Activated T-helper 2 cell treated with anti-CD3 and anti-CD28 coated beads, Interferon-gamma antibody, Interleukin-2, Interleukin-4, amounts not matched to agents 10 μg/mL and 5 μg/mL and 100 μg/mL, durations not matched to agents 14 hours and 24 hours and 36 hours (primary cell): ENCODE measurements around the gene NCDN. TPM values are rescaled to one million over a fixed set of nuclear protein-coding genes. Genes with fewer than 3 reads are reported as not detected.

ENCODE experiments used
- DNase-seq: peaks from one replicate; pipeline ENCODE4 v3.0.0; 2021; ENCODE audit warnings: low spot score
- H3K27ac Mint-ChIP-seq: one replicate; pipeline ENCODE4 v1.8.0; 2021; ENCODE audit warnings: mixed read lengths
- H3K27me3 Mint-ChIP-seq: one replicate; pipeline ENCODE4 v1.8.0; 2021; ENCODE audit warnings: low read depth, mixed read lengths
- H3K36me3 Mint-ChIP-seq: one replicate; pipeline ENCODE4 v1.8.0; 2021; ENCODE audit warnings: low read depth, mixed read lengths
- H3K4me1 Mint-ChIP-seq: one replicate; pipeline ENCODE4 v1.8.0; 2021; ENCODE audit warnings: low read depth, mixed read lengths
- H3K4me3 Mint-ChIP-seq: one replicate; pipeline ENCODE4 v1.8.0; 2021; ENCODE audit warnings: low read depth, mild to moderate bottlenecking, moderate library complexity, mixed read lengths
- H3K9me3 Mint-ChIP-seq: one replicate; pipeline ENCODE4 v1.8.0; 2021; ENCODE audit warnings: mixed read lengths
- intact Hi-C: fragments of 100-400 bp; cut with micrococcal nuclease; formaldehyde crosslinking; loops from one replicate; pipeline ENCODE4 v1.15.1; 2023
- total RNA-seq: library from RNA; stranded (reverse); gene quantifications from 2 replicates; pipeline ENCODE4 v1.2.3, GENCODE V29; 2022

Gene NCDN
- total RNA-seq, 1 donor from 2014 or later, result 32.6 TPM

DNA sequence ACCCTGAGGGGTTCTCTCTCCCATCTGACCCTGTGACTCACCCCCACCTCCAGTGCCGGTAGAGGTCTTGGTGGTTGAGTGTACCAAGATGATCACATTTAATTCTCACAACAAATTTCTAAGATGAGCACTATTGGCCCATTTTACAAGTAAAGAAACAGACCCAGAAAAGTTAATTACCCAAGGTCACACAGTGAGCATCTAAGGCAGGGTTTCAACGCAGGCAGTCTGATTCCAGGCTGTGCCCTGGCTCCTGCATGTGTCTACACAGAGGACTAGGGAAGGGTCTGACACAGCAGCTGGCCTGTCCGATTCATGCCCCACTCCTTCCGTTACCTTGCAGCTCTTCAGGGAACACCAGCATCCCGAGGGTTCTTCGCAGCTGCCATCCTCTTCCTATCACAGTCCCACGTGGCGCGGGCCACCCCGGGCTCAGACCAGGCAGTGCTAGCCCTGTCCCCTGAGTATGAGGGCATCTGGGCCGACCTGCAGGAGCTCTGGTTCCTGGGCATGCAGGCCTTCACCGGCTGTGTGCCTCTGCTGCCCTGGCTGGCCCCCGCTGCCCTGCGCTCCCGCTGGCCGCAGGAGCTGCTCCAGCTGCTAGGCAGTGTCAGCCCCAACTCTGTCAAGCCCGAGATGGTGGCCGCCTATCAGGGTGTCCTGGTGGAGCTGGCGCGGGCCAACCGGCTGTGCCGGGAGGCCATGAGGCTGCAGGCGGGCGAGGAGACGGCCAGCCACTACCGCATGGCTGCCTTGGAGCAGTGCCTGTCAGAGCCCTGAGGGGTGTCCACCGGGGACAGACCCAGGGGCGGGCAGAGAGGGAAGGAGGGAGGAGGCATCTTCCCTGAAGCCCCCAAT lies 7.5 kb downstream of the NCDN start:
- H3K4me3 Mint-ChIP-seq, result no peak overlapping the region
- no peaks in the 10 kb centered on the region for H3K27me3 Mint-ChIP-seq
- H3K27ac Mint-ChIP-seq, result no peak overlapping the region
- DNase-seq, result no peak
- H3K9me3 Mint-ChIP-seq, result no peaks in the 10 kb centered on the region
- H3K4me1 Mint-ChIP-seq, result peaks cover 19% of the 10 kb centered on the region
- peaks cover 28% of the 10 kb centered on the region for H3K36me3 Mint-ChIP-seq
- intact Hi-C loops, result loop anchor here (1.0 kb wide), 1 partner anchor 114 kb away; no protein-coding TSS in a partner anchor

DNA sequence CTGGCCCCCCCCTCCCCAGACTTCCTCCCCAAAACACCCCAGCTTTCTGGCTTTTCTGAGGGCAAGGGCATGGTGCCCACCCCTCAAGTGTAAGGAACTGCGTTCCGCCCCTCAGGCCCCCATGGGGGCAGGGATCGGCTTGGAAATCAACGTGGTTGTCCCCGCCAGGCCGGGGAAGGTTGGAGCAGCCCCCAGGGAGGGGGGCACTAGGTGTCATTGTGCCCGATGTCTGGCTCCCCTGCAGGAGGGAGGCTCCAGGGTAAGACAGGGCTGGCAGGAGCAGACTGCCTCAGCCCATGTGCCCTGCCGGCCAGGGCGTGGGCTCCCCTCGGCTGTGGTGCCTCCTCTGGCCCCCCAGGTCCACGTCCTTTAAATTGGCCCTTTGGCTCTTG lies 8.1 kb downstream of the NCDN start:
- H3K4me1 Mint-ChIP-seq, result peaks cover 19% of the 10 kb centered on the region
- intact Hi-C loops, result no loop called here
- DNase-seq, result no peak
- no peak overlapping the region for H3K27ac Mint-ChIP-seq
- no peak overlapping the region for H3K4me3 Mint-ChIP-seq
- no peaks in the 10 kb centered on the region for H3K9me3 Mint-ChIP-seq
- H3K36me3 Mint-ChIP-seq, result peaks cover 28% of the 10 kb centered on the region
- H3K27me3 Mint-ChIP-seq, result peaks cover 5% of the 10 kb centered on the region

DNA sequence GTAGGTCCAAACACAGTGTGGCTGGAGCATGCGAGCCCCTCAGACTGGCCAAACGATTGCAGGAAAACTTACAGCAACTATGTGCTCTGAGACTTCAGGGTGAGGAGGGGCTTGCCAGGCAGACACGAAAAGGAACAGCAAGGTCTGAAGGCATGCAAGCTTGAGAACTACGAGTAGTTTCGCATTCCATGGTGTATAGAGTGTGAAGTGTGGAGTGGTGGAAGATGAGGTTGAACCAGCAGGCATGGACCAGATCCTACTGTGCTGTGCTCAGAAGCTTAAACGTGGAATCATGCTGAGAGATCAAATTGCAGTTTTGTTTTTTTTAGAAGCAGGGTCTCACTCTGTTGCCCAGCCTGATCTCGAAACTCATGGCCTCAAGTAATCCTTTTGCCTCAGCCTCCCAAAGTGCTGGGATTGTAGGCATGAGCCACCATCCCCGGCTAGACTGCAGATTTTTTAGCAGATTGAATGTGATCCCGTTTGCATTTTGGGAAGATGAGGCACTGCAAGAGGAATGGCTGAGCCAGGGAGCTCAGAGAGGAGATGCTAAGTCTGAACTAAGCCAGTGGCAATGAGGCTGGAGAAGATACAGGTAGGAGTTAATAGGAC lies 10.5 kb downstream of the NCDN start:
- DNase-seq, result no peak
- Mint-ChIP-seq H3K4me1 (peaks cover 12% of the 10 kb centered on the region), H3K36me3 (peaks cover 22% of the 10 kb centered on the region), H3K4me3 (no peak overlapping the region), H3K9me3 (no peaks in the 10 kb centered on the region), H3K27ac (no peak overlapping the region), H3K27me3 (peaks cover 20% of the 10 kb centered on the region)
- intact Hi-C loops, result no loop called here

DNA sequence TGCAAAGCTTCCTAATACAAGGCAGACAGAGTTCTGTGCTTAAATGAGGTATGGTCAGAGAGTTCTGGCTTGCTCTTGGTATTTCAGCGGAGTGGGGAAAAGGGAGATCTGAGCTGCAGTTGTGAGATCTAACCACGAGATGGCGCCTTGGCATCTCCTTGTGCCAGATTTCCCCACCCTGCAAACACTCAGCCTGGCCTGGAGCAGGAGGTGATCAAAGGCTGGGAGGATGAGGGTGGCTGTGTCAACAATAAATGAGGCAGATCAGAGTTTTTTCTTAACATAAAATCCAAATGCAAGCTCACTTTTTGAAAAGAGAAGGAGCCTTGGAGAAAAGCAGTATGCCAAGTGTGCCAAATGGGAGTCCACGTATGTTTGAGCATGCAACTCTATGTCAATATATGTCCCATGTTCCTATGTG lies 11.4 kb downstream of the NCDN start:
- intact Hi-C loops, result loop anchor here (1.0 kb wide), 2 partner anchors 146 to 205 kb away; no protein-coding TSS in a partner anchor
- DNase-seq, result peak; percentile 50
- Mint-ChIP-seq H3K27me3 (peaks cover 20% of the 10 kb centered on the region), H3K27ac (no peak overlapping the region), H3K4me1 (peaks cover 8% of the 10 kb centered on the region), H3K9me3 (no peaks in the 10 kb centered on the region), H3K4me3 (no peak overlapping the region), H3K36me3 (peaks cover 16% of the 10 kb centered on the region)

DNA sequence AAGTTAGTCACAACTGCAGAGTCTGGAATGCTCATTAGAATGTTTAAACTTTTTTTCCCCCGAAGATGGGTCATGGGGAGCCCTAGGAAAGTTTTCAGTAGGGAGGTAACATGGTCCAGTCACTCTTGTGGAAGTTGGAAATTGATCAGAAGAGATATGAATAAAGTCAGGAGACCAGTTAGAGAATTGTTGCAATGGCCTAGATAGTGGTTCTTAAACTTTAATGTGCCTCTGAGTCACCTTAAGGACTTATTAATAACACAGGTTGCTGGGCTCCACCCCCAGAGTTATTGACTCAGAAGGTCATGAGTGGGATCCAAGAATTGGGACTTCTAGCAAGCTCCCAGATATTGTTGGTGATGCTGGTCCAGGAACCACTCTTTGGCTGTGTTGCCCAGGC lies 12.3 kb downstream of the NCDN start:
- DNase-seq, result no peak
- no peak overlapping the region for H3K4me3 Mint-ChIP-seq
- intact Hi-C loops, result loop anchor here (1.0 kb wide), 2 partner anchors 145 to 204 kb away; no protein-coding TSS in a partner anchor
- no peak overlapping the region for H3K27ac Mint-ChIP-seq
- H3K36me3 Mint-ChIP-seq, result peaks cover 7% of the 10 kb centered on the region
- H3K9me3 Mint-ChIP-seq, result no peaks in the 10 kb centered on the region
- H3K4me1 Mint-ChIP-seq, result peaks cover 1% of the 10 kb centered on the region
- H3K27me3 Mint-ChIP-seq, result peaks cover 22% of the 10 kb centered on the region

DNA sequence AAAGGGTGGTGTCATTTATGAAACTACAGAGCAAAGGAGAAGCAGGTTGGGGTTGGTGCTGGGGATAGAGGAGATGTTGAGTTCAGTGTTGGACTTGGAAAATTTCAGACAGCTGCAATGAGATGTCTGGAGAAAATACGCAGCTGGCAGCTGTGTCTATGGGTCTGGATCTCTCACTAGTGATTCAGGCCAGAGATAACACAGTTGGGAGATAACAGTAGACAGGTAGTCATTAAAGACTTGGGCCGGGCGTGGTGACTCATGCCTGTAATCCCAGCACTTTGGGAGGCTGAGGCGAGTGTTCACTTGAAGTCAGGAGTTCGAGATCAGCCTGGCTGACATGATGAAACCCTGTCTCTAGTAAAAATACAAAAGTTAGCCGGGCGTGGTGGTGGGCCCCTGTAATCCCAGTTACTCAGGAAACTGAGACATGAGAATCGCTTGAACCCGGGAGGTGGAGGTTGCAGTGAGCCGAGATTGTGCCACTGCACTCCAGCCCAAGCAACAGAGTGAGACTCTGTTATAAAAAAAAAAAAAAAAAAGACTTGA lies 13.1 kb downstream of the NCDN start:
- peaks cover 27% of the 10 kb centered on the region for H3K27me3 Mint-ChIP-seq
- no peak for DNase-seq
- H3K36me3 Mint-ChIP-seq, result peaks cover 7% of the 10 kb centered on the region
- H3K4me1 Mint-ChIP-seq, result peaks cover 5% of the 10 kb centered on the region
- no peak overlapping the region for H3K27ac Mint-ChIP-seq
- H3K9me3 Mint-ChIP-seq, result no peaks in the 10 kb centered on the region
- intact Hi-C loops, result no loop called here
- H3K4me3 Mint-ChIP-seq, result no peak overlapping the region

DNA sequence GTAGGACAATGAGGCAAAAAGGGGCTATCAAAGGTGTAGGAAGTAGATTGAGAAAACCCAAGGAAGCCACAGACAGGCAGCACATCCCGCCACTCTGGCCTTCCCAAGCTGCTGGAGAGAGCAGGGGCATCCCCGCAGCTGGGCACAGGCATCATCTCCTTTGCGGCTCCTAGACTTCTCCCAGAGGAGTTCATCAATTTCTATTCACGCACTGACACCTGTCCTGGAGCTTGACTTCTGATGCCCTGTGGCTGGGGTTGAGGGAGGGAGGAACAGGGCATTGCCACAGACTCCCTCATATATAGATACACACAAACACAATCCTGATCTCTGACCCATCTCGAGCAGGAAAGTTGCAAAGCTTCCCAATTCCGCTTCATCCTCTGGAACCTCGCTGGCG lies 13.7 kb downstream of the NCDN start:
- intact Hi-C loops, result no loop called here
- Mint-ChIP-seq H3K36me3 (peaks cover 6% of the 10 kb centered on the region), H3K4me3 (no peak overlapping the region), H3K4me1 (peaks cover 9% of the 10 kb centered on the region), H3K27me3 (peaks cover 31% of the 10 kb centered on the region), H3K9me3 (no peaks in the 10 kb centered on the region), H3K27ac (no peak overlapping the region)
- DNase-seq, result no peak

DNA sequence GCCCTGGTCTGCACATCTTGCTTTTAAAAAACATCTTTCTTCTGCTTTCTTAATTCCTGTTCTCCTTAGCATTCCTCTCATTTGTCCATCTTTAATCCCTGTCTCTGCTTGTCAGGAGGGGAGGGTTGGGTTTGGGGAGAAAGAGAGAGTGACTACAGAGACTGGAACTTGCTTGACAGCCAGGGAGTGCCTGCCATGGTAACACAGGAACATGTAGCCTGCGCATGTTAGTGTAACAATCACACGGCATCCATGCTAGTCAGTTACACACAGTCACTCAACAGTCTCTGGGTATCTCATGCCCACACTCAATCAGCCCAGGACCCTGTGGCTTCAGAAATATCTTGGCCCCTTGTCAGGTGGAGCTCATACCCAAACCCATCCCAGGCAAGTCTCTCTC lies 14.7 kb downstream of the NCDN start:
- H3K27me3 Mint-ChIP-seq, result peaks cover 35% of the 10 kb centered on the region
- no peaks in the 10 kb centered on the region for H3K36me3 Mint-ChIP-seq
- intact Hi-C loops, result no loop called here
- H3K4me3 Mint-ChIP-seq, result no peak overlapping the region
- peaks cover 12% of the 10 kb centered on the region for H3K4me1 Mint-ChIP-seq
- no peak overlapping the region for H3K27ac Mint-ChIP-seq
- H3K9me3 Mint-ChIP-seq, result no peaks in the 10 kb centered on the region
- DNase-seq, result no peak

DNA sequence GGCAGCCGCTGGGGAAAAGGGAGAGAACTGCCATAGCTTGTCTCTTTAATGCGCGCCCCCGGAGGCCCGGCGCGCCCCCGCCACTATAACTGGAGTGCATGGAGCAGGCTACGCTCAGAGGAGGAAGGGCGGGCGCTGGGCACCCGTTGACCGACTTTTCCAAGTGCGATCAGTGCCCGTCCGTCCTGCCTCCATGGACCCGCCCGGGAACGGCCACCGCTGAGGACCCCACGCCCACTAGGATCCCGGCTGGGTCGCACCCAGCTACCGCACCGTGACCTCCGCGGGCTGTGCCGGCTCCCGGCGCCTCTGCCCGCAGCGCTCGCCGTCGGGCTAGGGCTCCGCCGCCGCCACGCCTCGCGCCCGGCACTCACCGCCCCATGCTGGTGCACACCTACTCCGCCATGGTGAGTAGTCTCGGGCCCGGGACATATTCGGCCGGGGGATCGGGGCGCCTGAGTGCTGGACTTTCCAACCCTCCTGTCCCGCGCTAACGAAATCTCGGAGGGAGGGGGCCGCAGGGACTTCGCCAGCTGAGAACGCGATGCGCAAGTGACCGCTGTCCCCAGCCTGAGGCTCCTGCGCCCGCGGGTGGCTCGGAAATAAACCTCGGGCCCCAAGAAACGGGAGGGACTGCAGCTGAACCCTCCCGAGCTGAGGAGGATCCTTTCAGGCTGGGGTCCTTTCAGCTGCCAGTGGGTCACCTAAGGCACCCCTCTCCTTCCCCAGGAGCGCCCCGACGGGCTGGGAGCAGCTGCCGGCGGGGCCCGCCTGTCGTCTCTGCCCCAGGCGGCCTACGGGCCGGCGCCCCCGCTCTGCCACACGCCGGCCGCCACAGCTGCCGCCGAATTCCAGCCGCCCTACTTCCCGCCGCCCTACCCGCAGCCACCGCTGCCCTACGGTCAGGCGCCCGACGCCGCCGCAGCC lies 15.9 kb downstream of the NCDN start, which contains the start of gene TFAP2E:
TFAP2E (plus strand) TSS at position 117 of the 927 bp plus-strand sequence; CDS start at position 381, 264 bp downstream.
- Mint-ChIP-seq H3K36me3 (no peaks in the 10 kb centered on the region), H3K4me3 (peak within 1 kb of the TSS; percentile 13), H3K27ac (no peak within 1 kb of the TSS), H3K9me3 (no peaks in the 10 kb centered on the region), H3K27me3 (peaks cover 41% of the 10 kb centered on the region), H3K4me1 (peaks cover 20% of the 10 kb centered on the region)
- no peak for DNase-seq
- intact Hi-C loops, result no loop called here

DNA sequence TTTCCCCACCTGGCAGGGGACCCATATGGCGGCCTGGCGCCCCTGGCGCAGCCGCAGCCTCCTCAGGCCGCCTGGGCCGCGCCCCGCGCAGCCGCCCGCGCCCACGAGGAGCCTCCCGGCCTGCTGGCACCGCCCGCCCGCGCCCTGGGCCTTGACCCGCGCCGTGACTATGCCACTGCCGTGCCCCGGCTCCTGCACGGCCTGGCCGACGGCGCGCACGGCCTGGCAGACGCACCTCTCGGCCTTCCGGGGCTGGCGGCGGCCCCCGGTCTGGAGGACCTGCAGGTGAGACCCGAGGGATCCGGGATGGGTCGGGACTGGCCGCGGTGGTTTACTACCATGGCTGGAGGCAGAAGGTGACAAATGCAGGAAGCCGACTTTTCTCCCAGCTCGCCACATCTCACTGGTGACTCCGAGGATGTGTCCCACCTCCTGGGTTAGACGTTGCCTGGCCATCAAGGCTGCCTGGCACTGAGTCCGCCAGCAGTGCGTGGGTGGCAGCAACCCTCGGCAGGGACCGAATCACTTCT lies 16.6 kb downstream of the NCDN start:
- DNase-seq, result no peak
- Mint-ChIP-seq H3K9me3 (no peaks in the 10 kb centered on the region), H3K4me3 (no peak overlapping the region), H3K27ac (no peak overlapping the region), H3K4me1 (peaks cover 19% of the 10 kb centered on the region), H3K36me3 (no peaks in the 10 kb centered on the region), H3K27me3 (peaks cover 41% of the 10 kb centered on the region)
- intact Hi-C loops, result no loop called here

DNA sequence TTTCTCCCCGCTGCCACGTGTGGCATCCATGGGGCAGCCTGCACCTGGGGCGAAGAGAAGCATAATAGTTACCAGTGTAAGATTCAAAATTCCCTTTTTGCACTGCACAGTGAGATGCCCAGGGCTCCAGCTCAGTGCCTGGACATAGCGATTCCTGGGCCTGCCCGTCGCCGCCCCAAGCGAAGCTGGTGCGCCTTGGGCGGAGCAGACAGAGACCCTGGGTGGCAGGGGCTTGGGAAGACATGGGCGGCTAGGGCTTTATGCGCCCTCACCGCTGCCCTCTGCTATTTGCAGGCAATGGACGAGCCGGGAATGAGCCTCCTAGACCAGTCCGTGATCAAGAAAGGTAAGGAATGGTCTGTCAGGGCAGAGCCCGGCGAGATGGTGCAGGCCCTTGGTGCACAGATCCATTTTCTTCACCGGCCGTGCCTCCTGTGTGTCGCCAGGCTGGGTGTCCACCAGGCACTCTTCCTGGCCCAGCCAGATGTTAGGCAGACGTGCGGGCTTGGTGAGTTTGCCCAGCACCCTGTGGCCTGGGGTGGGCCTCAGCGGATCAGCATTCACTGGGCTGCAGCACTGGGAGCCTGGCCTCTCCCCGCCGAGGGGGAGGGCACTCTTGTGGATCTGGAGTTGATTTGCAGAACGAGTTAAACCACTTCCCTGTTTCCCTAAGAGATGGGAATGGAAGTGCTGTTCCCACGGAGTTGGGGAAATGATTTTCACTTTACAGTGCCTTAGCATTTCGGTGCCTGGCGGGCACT lies 17.2 kb downstream of the NCDN start:
- Mint-ChIP-seq H3K36me3 (no peaks in the 10 kb centered on the region), H3K27me3 (peaks cover 41% of the 10 kb centered on the region), H3K27ac (no peak overlapping the region), H3K9me3 (no peaks in the 10 kb centered on the region), H3K4me3 (no peak overlapping the region), H3K4me1 (peaks cover 19% of the 10 kb centered on the region)
- intact Hi-C loops, result loop anchor here (5.0 kb wide), 1 partner anchor 67 kb away; the partner anchor contains the start of gene PSMB2
- DNase-seq, result no peak
